Activated T-helper 17 cell treated with anti-CD3 and anti-CD28 coated beads, Interleukin-2, amount 50 U/mL, for 72 hours (primary cell): ENCODE results near the gene CATSPERB. TPM values are rescaled to one million over a fixed set of nuclear protein-coding genes. Genes with fewer than 3 reads are reported as not detected.
A peak's percentile ranks its signal among the peaks of the same experiment; 100 is the strongest.
"Not testable (repeated sequence)": the region's sequence is repeated elsewhere in the genome, so short reads cannot be mapped to it uniquely, and the experiment has no call there.

Experiments
- ATAC-seq: fragments of 150-1000 bp; cut with Tn5 transposase; replicated peaks from 2 replicates; pipeline ENCODE4 v1.10.0; 2021; ENCODE audit warnings: mild to moderate bottlenecking, moderate library complexity
- H3K27ac Mint-ChIP-seq: one replicate; pipeline ENCODE4 v1.8.0; 2022; ENCODE audit warnings: mixed read lengths
- H3K27me3 Mint-ChIP-seq: one replicate; pipeline ENCODE4 v1.8.0; 2022; ENCODE audit warnings: mixed read lengths
- H3K36me3 Mint-ChIP-seq: one replicate; pipeline ENCODE4 v1.8.0; 2022; ENCODE audit warnings: low read depth, mild to moderate bottlenecking, mixed read lengths
- H3K4me1 Mint-ChIP-seq: one replicate; pipeline ENCODE4 v1.8.0; 2022; ENCODE audit warnings: mixed read lengths
- H3K4me3 Mint-ChIP-seq: one replicate; pipeline ENCODE4 v1.8.0; 2022; ENCODE audit warnings: mild to moderate bottlenecking, mixed read lengths
- H3K9me3 Mint-ChIP-seq: one replicate; pipeline ENCODE4 v1.8.0; 2022; ENCODE audit warnings: mixed read lengths
- total RNA-seq, 2 donors: library from RNA; stranded (reverse); gene quantifications; one replicate each; pipeline ENCODE4 v1.2.3, GENCODE V29; 2022

The CATSPERB gene
- total RNA-seq, 2 donors from 2014 or later, result 0.52 to 2.5 TPM

GRCh38 chr14:91745344-91745743, 13.5 kb upstream of the CATSPERB start:
- no peak overlapping the region for H3K4me3 Mint-ChIP-seq
- no peaks in the 10 kb centered on the region for H3K36me3 Mint-ChIP-seq
- H3K27ac Mint-ChIP-seq, result no peak overlapping the region
- no peaks in the 10 kb centered on the region for H3K9me3 Mint-ChIP-seq
- ATAC-seq, result no peak
- H3K4me1 Mint-ChIP-seq, result peaks cover 5% of the 10 kb centered on the region
- H3K27me3 Mint-ChIP-seq, result no peaks in the 10 kb centered on the region

- Mint-ChIP-seq H3K9me3 (peaks cover 3% of the 10 kb centered on the region), H3K4me3 (no peak overlapping the region), H3K4me1 (peaks cover 5% of the 10 kb centered on the region), H3K27ac (peak overlapping the region; percentile 72), H3K36me3 (no peaks in the 10 kb centered on the region), H3K27me3 (no peaks in the 10 kb centered on the region)
- ATAC-seq, result peak; percentile 94
These were observed 12.2 kb upstream of the CATSPERB start for GRCh38 chr14:91744068-91744480.

- Mint-ChIP-seq H3K4me1 (peaks cover 5% of the 10 kb centered on the region), H3K27ac (no peak overlapping the region), H3K27me3 (no peaks in the 10 kb centered on the region), H3K4me3 (no peak overlapping the region), H3K36me3 (no peaks in the 10 kb centered on the region), H3K9me3 (peaks cover 3% of the 10 kb centered on the region)
- ATAC-seq, result no peak
These were observed 11.4 kb upstream of the CATSPERB start for GRCh38 chr14:91743305-91743653.

- Mint-ChIP-seq H3K9me3 (peaks cover 3% of the 10 kb centered on the region), H3K36me3 (no peaks in the 10 kb centered on the region), H3K4me3 (no peak overlapping the region), H3K27me3 (no peaks in the 10 kb centered on the region), H3K27ac (peak overlapping the region; percentile 47), H3K4me1 (peaks cover 5% of the 10 kb centered on the region)
- no peak for ATAC-seq
These were observed 10.9 kb upstream of the CATSPERB start for GRCh38 chr14:91742621-91743304.

GRCh38 chr14:91739867-91740266, 8.0 kb upstream of the CATSPERB start:
- H3K4me3 Mint-ChIP-seq, ATAC-seq, H3K9me3 Mint-ChIP-seq, H3K27ac Mint-ChIP-seq, H3K4me1 Mint-ChIP-seq, H3K27me3 Mint-ChIP-seq, H3K36me3 Mint-ChIP-seq: not testable (repeated sequence)

GRCh38 chr14:91737619-91738018, 5.7 kb upstream of the CATSPERB start:
- no peak overlapping the region for H3K27ac Mint-ChIP-seq
- ATAC-seq, result no peak
- H3K36me3 Mint-ChIP-seq, result no peaks in the 10 kb centered on the region
- H3K4me3 Mint-ChIP-seq, result no peak overlapping the region
- no peaks in the 10 kb centered on the region for H3K4me1 Mint-ChIP-seq
- H3K27me3 Mint-ChIP-seq, result peaks cover 5% of the 10 kb centered on the region
- H3K9me3 Mint-ChIP-seq, result peaks cover 3% of the 10 kb centered on the region

GRCh38 chr14:91732859-91733477, 1.1 kb upstream of the CATSPERB start:
- no peak overlapping the region for H3K4me3 Mint-ChIP-seq
- H3K27me3 Mint-ChIP-seq, result peaks cover 5% of the 10 kb centered on the region
- H3K4me1 Mint-ChIP-seq, result no peaks in the 10 kb centered on the region
- H3K36me3 Mint-ChIP-seq, result no peaks in the 10 kb centered on the region
- peak; percentile 76 for ATAC-seq
- H3K27ac Mint-ChIP-seq, result peak overlapping the region; percentile 63
- H3K9me3 Mint-ChIP-seq, result no peaks in the 10 kb centered on the region

- ATAC-seq, result peak; percentile 45
- no peak overlapping the region for H3K4me3 Mint-ChIP-seq
These were observed 553 bp upstream of the CATSPERB start for GRCh38 chr14:91732439-91732838.

GRCh38 chr14:91731018-91731417, 868 bp downstream of the CATSPERB start:
- no peak for ATAC-seq
- H3K36me3 Mint-ChIP-seq, result no peaks in the 10 kb centered on the region
- no peaks in the 10 kb centered on the region for H3K9me3 Mint-ChIP-seq
- no peak overlapping the region for H3K27ac Mint-ChIP-seq
- no peaks in the 10 kb centered on the region for H3K27me3 Mint-ChIP-seq
- H3K4me1 Mint-ChIP-seq, result no peaks in the 10 kb centered on the region
- H3K4me3 Mint-ChIP-seq, result no peak overlapping the region

More at GRCh38 chr14:91732439-91732838, 553 bp upstream of the CATSPERB start:
- Mint-ChIP-seq H3K4me1 (no peaks in the 10 kb centered on the region), H3K36me3 (no peaks in the 10 kb centered on the region), H3K27me3 (peaks cover 5% of the 10 kb centered on the region), H3K27ac (peak overlapping the region; percentile 63), H3K9me3 (no peaks in the 10 kb centered on the region)

- Mint-ChIP-seq H3K4me1 (no peaks in the 10 kb centered on the region), H3K27ac (no peak overlapping the region), H3K9me3 (no peaks in the 10 kb centered on the region), H3K36me3 (no peaks in the 10 kb centered on the region), H3K4me3 (no peak overlapping the region), H3K27me3 (no peaks in the 10 kb centered on the region)
- no peak for ATAC-seq
These were observed 2.1 kb downstream of the CATSPERB start for GRCh38 chr14:91729756-91730155.

GRCh38 chr14:91728616-91729183, 3.2 kb downstream of the CATSPERB start:
- Mint-ChIP-seq H3K36me3 (no peaks in the 10 kb centered on the region), H3K4me1 (no peaks in the 10 kb centered on the region), H3K9me3 (no peaks in the 10 kb centered on the region), H3K4me3 (no peak overlapping the region), H3K27ac (peak overlapping the region; percentile 19), H3K27me3 (no peaks in the 10 kb centered on the region)
- ATAC-seq, result peak; percentile 26

- H3K9me3 Mint-ChIP-seq, result no peaks in the 10 kb centered on the region
- H3K27ac Mint-ChIP-seq, result no peak overlapping the region
- no peaks in the 10 kb centered on the region for H3K27me3 Mint-ChIP-seq
- H3K4me1 Mint-ChIP-seq, result no peaks in the 10 kb centered on the region
- no peak for ATAC-seq
- H3K4me3 Mint-ChIP-seq, result no peak overlapping the region
- no peaks in the 10 kb centered on the region for H3K36me3 Mint-ChIP-seq
These were observed 4.8 kb downstream of the CATSPERB start for GRCh38 chr14:91727121-91727520.

GRCh38 chr14:91723501-91723900, 8.4 kb downstream of the CATSPERB start:
- no peaks in the 10 kb centered on the region for H3K4me1 Mint-ChIP-seq
- H3K27me3 Mint-ChIP-seq, result no peaks in the 10 kb centered on the region
- ATAC-seq, result no peak
- no peaks in the 10 kb centered on the region for H3K9me3 Mint-ChIP-seq
- no peak overlapping the region for H3K27ac Mint-ChIP-seq
- no peak overlapping the region for H3K4me3 Mint-ChIP-seq
- H3K36me3 Mint-ChIP-seq, result no peaks in the 10 kb centered on the region

- no peaks in the 10 kb centered on the region for H3K36me3 Mint-ChIP-seq
These were observed 9.5 kb downstream of the CATSPERB start for GRCh38 chr14:91722386-91722785.

GRCh38 chr14:91719839-91720238, 12.0 kb downstream of the CATSPERB start:
- no peak overlapping the region for H3K4me3 Mint-ChIP-seq
- ATAC-seq, result no peak
- H3K4me1 Mint-ChIP-seq, result no peaks in the 10 kb centered on the region
- H3K27me3 Mint-ChIP-seq, result no peaks in the 10 kb centered on the region
- no peaks in the 10 kb centered on the region for H3K9me3 Mint-ChIP-seq
- no peak overlapping the region for H3K27ac Mint-ChIP-seq
- no peaks in the 10 kb centered on the region for H3K36me3 Mint-ChIP-seq

More at GRCh38 chr14:91722386-91722785, 9.5 kb downstream of the CATSPERB start:
- no peak for ATAC-seq
- Mint-ChIP-seq H3K4me3 (no peak overlapping the region), H3K9me3 (no peaks in the 10 kb centered on the region), H3K27me3 (no peaks in the 10 kb centered on the region), H3K4me1 (no peaks in the 10 kb centered on the region), H3K27ac (no peak overlapping the region)
